NK-92 (cell line): ENCODE results near the gene ELMO1.

Experiments used
- DNase-seq: peaks from one replicate; lab custom pipeline; 2025; ENCODE audit not compliant: unreplicated experiment; lab: John Stamatoyannopoulos, UW

ELMO1 gene

DNA sequence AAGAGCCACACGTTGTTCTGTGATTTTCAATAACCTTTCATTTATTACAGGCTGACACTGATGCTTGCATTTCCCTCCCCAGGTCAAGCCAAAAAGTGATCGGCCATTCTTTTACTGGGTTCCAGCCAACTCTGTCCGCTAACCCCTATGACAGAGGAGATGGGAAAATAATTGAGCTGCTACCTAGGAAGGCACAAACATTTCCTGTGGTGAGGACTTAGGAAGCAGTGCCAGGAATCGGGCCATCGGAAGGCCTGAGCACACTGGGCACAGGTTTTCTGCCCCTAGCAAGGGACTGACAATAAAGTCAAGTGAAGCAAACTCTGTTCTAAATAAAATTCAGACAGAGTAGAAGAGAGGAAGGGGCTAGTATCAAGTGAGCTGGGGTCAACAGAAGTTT, 411.4 kb downstream of the ELMO1 start:
- no peak for DNase-seq

DNA sequence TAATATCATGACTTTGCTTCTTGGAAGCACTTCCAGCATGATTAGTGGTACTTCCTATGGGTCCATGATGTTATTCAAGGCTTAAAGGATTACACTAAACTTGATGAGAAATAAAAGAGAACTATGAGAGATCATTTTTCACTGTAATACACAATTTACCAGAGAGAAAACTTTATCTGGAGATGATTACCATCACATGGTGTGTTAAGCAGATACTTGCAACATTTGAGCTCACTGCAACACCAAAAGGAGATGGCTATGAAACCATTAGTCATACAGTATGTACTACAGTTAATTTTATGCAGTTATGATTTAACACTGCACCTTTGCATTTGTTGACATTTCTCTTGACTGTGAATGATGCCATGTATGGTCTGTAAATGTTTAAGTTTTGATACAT, 413.0 kb downstream of the ELMO1 start:
- DNase-seq, result no peak

DNA sequence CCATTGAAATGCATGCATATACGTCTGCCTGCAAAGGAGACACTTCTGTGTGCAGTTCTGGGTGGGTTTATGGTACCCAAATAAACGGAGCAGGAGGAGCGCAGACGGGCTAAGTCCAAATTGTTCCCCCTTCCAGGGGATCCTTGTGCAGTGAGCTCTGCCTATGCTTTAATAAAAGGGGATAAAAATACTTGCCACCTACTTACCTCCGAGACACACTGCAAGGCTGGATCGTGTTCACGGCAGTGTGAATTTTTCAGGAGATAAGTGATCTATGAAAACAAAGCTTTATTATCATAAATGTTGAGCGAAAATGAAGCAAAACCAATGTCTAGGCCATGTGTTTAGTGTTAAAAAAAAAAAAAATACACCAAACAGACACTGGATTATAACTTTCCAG, 415.5 kb downstream of the ELMO1 start:
- DNase-seq, result no peak

DNA sequence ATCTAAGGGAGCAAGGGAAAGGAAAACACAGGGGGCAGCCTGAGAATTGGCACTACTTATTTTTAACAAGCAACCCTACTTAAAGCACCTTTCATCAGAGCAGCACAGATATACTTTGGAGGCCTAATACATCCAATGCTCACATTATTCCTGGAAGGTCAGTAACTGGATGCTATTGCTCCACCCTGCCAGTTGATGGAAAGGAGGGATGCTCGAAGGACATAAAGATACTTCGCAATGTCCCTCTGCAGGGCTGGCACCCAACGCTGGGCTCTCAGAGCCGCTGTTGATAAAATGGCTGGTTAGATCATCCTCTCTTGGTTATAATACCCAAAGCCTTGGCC, 416.4 kb downstream of the ELMO1 start:
- no peak for DNase-seq

- no peak for DNase-seq
These were observed 416.9 kb downstream of the ELMO1 start for GRCh38 chr7:37031571-37032257.

DNA sequence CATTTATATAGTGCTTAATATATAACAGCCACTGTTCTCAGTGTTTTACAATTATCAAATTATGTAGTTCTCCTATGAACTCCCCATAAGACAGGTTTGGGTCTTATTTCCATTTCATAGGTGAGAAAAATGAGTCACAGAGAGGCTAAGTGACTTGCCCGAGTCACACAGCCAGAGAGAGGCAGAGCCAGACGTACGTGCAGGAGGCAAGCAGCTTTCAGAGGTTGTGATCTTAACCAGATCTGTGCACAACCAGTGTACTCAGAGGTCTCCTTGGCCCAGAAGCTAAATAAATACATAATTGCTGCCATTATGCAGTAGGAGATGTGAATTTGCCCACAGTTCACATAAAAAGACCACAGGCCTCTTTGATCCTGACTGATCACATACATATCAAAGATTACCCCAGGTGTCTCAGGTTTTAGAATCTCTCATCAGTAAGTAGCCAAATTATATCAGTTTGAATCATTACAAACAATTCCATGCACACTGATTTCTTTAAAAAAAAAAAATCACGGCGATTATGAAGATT, 419.7 kb downstream of the ELMO1 start:
- DNase-seq, result no peak

DNA sequence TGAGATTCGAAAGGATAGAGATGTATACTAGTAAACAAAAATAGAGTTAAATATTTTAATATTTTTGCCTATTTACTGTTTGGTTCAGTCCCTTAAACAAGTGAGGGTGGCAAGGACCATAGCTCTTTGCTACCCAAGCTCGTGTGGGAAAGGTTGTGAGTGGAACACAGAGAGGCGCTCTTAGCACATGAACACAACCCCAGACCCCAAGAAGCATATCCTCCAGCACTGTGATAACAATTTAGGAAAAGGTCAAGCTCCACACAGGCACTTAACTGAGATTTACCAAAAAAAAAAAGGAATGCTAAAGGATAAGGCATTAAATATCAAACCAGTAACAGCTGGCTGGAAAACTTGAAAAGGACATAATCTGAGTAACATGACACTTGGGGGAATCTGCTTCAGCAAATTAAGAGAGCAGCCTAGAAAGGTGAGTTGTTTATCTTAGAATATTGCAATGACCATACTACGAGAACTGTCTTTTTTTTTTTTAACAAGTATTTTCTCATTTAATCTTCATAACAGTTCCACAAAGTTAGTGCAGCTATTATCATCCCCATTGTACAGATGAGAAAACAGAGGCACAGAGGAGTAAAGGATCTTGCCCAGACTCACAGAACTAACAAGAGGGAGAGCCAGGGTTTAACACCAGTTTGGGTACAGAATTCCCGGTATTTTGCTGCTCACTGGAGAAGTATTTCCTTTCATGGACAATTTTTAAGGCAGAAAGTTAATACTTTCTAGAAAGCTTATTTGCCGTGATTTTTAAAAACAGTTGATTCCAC, 420.9 kb downstream of the ELMO1 start:
- DNase-seq, result no peak

DNA sequence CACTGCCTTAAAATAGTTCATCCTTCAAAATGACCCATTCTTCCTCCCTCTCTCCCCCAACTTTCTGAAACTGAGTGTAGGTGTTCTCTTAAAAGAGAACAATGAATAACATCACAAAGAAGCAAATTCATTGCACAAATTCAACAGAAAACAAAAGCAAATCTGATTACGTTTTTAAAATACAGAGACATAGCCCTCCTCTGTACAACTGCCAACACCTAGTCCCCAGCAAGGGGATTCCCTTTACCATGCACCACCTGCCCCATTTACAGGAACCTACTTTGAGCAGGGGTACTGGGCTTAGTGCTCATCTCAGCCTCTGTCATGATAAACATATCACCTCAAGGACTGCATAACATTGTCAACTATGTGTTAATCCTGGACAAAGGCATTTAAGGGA, 421.6 kb downstream of the ELMO1 start:
- no peak for DNase-seq

DNA sequence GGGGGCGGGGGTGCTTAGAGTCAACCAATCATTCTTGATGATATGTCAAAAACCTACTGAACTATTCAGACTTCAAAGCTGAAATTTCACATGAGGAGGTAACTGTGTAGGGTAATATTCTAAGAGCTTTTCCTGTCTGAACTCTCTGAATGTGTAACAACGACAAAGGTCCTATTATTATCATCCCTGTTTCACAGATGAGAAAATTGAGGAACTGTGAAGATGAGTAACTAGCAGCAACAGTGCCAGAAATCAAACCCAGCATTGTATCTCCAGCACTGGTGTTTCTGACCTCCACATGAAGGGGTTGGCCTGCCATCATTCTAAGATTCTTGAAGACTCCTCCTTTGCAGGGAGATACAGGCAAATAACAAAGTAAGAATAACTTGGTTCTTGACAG, 429.7 kb downstream of the ELMO1 start:
- DNase-seq, result no peak

DNA sequence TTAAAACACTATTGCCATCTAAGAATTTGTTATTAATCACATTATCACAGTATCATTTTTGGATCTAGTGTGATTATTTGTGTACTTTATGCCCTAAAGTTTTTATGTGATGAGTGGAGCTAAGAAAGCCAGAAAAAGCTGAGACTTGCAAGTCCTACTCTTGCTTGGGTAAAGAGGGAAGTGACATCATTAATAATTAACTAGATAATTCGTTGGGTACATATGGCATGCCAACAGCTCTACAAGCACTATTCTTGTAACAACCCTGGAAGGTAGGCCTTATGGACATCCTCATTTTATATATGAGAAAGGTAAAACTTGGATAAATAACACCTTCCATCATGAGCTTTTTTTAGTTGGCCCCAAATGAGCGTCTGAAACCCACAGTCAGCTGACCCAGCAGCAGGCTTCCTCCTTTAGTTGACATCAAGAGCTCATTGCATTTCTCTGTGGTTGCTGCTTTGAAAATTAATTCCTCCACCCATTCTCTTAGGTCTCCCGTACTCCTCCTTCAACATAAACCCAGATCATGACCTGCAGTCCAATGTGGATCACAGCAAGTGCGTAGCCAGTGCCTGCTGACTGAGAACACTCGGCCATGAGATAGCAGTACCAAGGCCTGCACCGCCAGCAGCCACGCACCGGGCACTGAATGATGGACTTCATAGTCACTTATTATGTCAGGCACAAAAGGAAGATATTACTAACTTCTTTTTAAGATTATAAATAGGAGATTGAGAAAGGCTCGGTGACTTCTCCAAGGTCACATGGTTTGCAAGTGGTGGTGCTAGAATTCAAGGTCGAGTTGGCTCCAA, 432.4 kb downstream of the ELMO1 start:
- no peak for DNase-seq

GRCh38 chr7:37015353-37016034, 433.2 kb downstream of the ELMO1 start:
- no peak for DNase-seq

DNA sequence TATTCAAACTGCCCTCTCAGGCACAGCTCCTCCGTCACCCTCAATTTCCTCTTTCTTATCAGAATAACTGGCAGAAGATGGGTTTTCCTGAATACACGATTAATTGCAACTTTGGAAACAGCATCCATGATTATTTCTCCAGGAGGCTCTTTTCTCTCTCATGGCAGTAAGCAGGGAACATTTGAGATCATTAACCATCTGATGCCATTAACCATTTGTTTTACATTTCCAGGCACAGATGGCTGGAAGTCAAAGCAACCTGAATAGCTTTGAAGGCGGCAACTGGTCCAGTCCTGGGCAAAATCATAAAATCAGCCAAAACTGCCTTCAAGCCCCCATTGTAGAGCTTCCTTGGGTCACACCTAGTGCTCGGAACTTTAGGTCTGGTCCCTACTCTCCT, 434.9 kb downstream of the ELMO1 start:
- DNase-seq, result no peak

DNA sequence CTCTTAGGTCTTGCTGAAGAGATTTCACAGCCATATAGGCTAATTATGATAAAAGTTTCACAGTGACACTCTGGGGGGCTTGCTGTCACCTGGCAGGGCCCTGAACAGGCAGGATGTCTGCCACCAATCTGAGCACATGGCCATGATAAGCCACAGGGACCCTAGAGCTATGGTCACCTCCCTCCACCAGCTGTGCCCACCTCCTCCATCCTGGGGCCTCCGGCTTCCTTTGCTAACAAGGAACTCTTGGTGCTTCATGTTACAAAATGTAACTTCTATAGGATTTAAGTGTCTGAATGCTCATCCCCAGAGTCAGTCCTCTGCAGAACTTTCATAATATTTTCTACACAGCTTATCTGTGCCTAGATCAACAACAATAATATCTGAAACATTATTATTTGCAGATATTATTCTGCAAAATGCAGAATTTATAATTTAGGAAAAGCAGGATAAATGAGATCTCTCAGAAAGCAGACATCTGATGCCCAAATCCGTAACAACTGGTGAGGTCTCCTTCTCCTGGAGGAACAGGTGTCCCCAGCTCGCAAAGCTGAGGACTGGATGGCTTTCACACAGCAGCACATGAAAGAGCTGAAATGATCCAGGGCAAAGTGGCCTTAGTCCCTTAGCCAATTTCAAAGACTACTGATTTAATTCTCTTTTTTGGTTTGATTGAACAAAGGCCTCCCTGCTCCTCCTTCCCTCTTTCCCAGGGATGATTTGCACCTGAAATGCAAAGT, 437.3 kb downstream of the ELMO1 start:
- DNase-seq, result no peak

DNA sequence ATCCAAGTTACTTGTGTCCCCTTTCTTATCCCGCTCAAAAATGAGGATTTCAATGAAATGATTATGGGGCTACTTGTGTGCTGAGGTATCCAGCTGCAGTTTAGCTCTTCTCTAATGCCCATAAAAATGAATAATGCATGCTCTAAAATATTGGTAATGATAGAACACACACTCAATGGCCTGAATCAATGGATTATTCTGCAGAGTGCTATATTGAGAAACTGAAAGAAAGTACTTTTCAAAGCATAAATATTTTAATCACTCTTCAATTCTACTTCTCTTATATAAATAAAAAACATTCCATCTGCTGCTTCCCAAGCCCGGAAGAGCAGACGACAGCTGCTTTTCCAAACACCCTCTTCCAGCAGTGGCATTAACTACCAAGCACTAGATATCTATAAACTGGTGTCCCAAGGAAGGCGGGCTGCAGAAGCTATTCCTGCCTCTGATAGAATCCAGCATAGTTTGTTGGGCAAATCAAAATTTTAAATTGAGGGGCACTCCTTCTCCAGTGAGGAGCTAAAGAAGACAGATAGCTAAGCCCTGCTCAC, 439.5 kb downstream of the ELMO1 start:
- no peak for DNase-seq

GRCh38 chr7:37007691-37008090, 441.0 kb downstream of the ELMO1 start:
- DNase-seq, result no peak

DNA sequence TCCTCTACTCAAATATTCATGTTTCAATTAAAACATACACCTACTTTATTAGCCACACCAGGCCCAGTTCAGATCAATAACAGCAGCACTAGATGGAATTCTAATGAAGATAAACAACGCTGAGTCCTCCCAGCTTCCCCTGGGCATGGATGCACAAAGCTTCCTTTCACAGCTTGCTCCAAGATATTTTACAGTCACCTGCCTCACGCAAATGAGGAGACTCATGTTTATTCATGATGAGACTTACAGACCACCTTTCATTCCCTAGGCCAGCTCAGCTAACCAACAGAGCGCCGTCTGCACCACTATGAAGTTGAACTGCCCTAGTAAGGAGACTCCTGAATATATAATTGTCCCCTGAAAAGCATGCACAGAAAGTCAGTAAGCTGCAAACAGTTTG, 441.4 kb downstream of the ELMO1 start:
- DNase-seq, result no peak

DNA sequence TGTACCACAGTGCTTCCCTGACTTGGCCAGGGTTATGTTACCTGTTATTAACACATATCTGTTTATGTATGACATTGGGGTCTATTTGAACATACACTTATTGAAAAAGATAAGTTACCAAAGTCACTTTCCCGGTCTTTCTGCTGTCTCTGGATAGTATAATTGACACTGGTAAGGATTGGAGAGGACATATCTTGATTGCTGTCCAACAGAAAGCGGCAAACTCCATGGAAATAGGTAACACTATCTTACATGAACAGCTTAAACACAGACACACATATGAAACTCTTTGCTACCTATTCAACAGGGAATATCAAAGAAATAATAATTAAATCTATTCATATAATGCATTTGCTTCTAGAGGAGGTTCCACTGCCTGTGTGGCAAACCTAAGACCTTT, 441.9 kb downstream of the ELMO1 start:
- DNase-seq, result no peak

- DNase-seq, result no peak
These were observed 448.2 kb downstream of the ELMO1 start for GRCh38 chr7:37000511-37000910.

GRCh38 chr7:36999626-37000485, 448.8 kb downstream of the ELMO1 start:
- DNase-seq, result no peak
